Measurements from ENCODE around the gene NFKBIB. TPM values are rescaled to one million over a fixed set of nuclear protein-coding genes. Genes with fewer than 3 reads are reported as not detected.

Gene NFKBIB
- total RNA-seq, 4 donors from 2014 or later = 18.5 to 37.6 (median 26.8) TPM

- no peak for ATAC-seq
- peaks cover 0 to 16% of the 10 kb centered on the region in 2 donors for H3K36me3 ChIP-seq
- H3K27ac ChIP-seq = peak overlapping the region in 2 of 4 donors; percentile 92
- no peaks in the 10 kb centered on the region for H3K27me3 ChIP-seq
- H3K4me1 ChIP-seq = peaks cover 0 to 45% (median 23%) of the 10 kb centered on the region in 3 donors
- no peaks in the 10 kb centered on the region for H3K9me3 ChIP-seq
- H3K4me3 ChIP-seq = peak overlapping the region in 1 of 2 donors; percentile 73
- 17 to 40% methylated on average over 2 to 3 of the region's 3 CpGs for WGBS, 2 donors (ENCODE audit: low coverage in 1 of 2)
- TF ChIP-seq POLR2A (IDR thresholded peaks at IDR 0.05) = no peak
- TF ChIP-seq EP300 (IDR thresholded peaks at IDR 0.05) = no peak
- no peak for TF ChIP-seq POLR2AphosphoS5 (IDR thresholded peaks at IDR 0.05)
- TF ChIP-seq CTCF (IDR thresholded peaks at IDR 0.05) = no peak
Observed at GRCh38 chr19:38900743-38901190, 998 bp downstream of the NFKBIB start.

- TF ChIP-seq EP300 (IDR thresholded peaks at IDR 0.05) (no peak), POLR2A (IDR thresholded peaks at IDR 0.05) (no peak), POLR2AphosphoS5 (IDR thresholded peaks at IDR 0.05) (no peak), CTCF (IDR thresholded peaks at IDR 0.05) (no peak)
- Histone ChIP-seq H3K36me3 (peaks cover 0 to 24% of the 10 kb centered on the region in 2 donors), H3K27ac (no peak overlapping the region), H3K4me3 (no peak overlapping the region), H3K9me3 (no peaks in the 10 kb centered on the region), H3K4me1 (peaks cover 0 to 36% (median 21%) of the 10 kb centered on the region in 3 donors), H3K27me3 (no peaks in the 10 kb centered on the region)
- 80 to 100% methylated on average over 1 of the region's 1 CpG for WGBS, 2 donors (ENCODE audit: low coverage in 1 of 2)
- no peak for ATAC-seq
Observed at GRCh38 chr19:38901683-38902082, 1.9 kb downstream of the NFKBIB start.

- Histone ChIP-seq H3K27ac (no peak overlapping the region), H3K4me3 (no peak overlapping the region), H3K9me3 (no peaks in the 10 kb centered on the region), H3K4me1 (peaks cover 0 to 15% (median 4%) of the 10 kb centered on the region in 3 donors), H3K36me3 (peaks cover 0 to 50% of the 10 kb centered on the region in 2 donors), H3K27me3 (no peaks in the 10 kb centered on the region)
- TF ChIP-seq POLR2A (IDR thresholded peaks at IDR 0.05) (no peak), CTCF (IDR thresholded peaks at IDR 0.05) (no peak), POLR2AphosphoS5 (IDR thresholded peaks at IDR 0.05) (no peak)
- no peak for ATAC-seq
- 72 to 74% methylated on average over 7 to 8 of the region's 35 CpGs for WGBS, 2 donors (ENCODE audit: low coverage in 1 of 2)
Observed at GRCh38 chr19:38904581-38905539, 5.1 kb downstream of the NFKBIB start.

GRCh38 chr19:38905620-38906019, 5.9 kb downstream of the NFKBIB start:
- peaks cover 0 to 50% of the 10 kb centered on the region in 2 donors for H3K36me3 ChIP-seq

More at GRCh38 chr19:38905620-38906019, 5.9 kb downstream of the NFKBIB start:
- H3K9me3 ChIP-seq = no peaks in the 10 kb centered on the region
- no peak for ATAC-seq
- peaks cover 0 to 11% (median 3%) of the 10 kb centered on the region in 3 donors for H3K4me1 ChIP-seq
- H3K4me3 ChIP-seq = no peak overlapping the region
- WGBS, 2 donors (ENCODE audit: low coverage in 1 of 2) = no CpG with 5 or more reads among the region's 4 CpGs
- TF ChIP-seq CTCF (IDR thresholded peaks at IDR 0.05) = no peak
- H3K27me3 ChIP-seq = peaks cover 3% of the 10 kb centered on the region
- H3K27ac ChIP-seq = no peak overlapping the region
